Lower leg skin (tissue), 3 donors: Measurements from ENCODE around the gene IFIT3.

Source experiments
- POLR2A ChIP-seq, 2 donors: fragments of 450-650 bp; IDR thresholded peaks; one replicate each; pipeline ENCODE4 v1.6.1; 2016 to 2017; ENCODE audit warnings: antibody characterized with exemption in 2 of 2, mild to moderate bottlenecking in 1 of 2, moderate library complexity in 1 of 2
- TF ChIP-seq, protein P1 (sequence below), 3 donors: fragments of 450-650 bp; IDR thresholded peaks; one replicate each; pipeline ENCODE4 v1.5.1; 2016; ENCODE audit warnings: antibody characterized with exemption in 3 of 3, mild to moderate bottlenecking in 3 of 3, moderate library complexity in 2 of 3

DNA sequence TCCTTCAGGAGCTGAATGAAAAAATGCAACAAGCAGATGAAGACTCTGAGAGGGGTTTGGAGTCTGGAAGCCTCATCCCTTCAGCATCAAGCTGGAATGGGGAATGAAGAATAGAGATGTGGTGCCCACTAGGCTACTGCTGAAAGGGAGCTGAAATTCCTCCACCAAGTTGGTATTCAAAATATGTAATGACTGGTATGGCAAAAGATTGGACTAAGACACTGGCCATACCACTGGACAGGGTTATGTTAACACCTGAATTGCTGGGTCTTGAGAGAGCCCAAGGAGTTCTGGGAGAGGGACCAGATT, 20.6 kb upstream of the IFIT3 start:
- TF ChIP-seq, protein P1, sequence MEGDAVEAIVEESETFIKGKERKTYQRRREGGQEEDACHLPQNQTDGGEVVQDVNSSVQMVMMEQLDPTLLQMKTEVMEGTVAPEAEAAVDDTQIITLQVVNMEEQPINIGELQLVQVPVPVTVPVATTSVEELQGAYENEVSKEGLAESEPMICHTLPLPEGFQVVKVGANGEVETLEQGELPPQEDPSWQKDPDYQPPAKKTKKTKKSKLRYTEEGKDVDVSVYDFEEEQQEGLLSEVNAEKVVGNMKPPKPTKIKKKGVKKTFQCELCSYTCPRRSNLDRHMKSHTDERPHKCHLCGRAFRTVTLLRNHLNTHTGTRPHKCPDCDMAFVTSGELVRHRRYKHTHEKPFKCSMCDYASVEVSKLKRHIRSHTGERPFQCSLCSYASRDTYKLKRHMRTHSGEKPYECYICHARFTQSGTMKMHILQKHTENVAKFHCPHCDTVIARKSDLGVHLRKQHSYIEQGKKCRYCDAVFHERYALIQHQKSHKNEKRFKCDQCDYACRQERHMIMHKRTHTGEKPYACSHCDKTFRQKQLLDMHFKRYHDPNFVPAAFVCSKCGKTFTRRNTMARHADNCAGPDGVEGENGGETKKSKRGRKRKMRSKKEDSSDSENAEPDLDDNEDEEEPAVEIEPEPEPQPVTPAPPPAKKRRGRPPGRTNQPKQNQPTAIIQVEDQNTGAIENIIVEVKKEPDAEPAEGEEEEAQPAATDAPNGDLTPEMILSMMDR (IDR thresholded peaks at IDR 0.05): no peak
- TF ChIP-seq POLR2A (IDR thresholded peaks at IDR 0.05): no peak
